Fibroblast of skin of back (primary cell): ENCODE measurements around the gene CD248.

Experiments used
- DNase-seq: peaks from one replicate; pipeline ENCODE4 v3.0.0-alpha.2; 2013

CD248 gene

DNA sequence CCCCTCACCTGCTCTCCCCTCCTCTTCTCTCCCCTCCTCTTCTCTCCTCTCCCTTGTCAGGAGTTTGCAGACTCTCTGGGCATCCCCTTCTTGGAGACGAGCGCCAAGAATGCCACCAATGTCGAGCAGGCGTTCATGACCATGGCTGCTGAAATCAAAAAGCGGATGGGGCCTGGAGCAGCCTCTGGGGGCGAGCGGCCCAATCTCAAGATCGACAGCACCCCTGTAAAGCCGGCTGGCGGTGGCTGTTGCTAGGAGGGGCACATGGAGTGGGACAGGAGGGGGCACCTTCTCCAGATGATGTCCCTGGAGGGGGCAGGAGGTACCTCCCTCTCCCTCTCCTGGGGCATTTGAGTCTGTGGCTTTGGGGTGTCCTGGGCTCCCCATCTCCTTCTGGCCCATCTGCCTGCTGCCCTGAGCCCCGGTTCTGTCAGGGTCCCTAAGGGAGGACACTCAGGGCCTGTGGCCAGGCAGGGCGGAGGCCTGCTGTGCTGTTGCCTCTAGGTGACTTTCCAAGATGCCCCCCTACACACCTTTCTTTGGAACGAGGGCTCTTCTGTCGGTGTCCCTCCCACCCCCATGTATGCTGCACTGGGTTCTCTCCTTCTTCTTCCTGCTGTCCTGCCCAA, 40.7 kb downstream of the CD248 start:
- no peak for DNase-seq

DNA sequence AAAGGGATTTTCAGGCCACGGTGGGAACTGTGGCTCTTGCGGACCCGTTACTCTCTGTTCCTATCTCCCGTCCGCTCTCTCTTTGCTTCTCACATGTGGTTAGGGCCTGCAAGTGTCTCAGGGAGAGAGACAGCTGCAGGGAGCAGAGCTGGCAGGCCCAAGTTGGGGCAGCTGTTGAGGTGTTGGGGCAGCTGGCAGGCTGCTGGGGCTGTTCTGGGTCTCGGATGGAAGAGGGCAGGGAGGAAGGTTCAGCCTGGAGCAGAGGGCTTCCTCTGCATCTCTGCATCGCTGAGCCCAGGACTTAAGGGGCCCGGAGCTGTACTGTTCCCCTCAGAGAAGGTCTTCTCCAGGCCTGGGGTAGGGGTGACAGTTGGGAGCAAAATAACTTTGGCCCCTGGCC, 41.4 kb downstream of the CD248 start:
- DNase-seq, result no peak

- no peak for DNase-seq
Observed at GRCh38 chr11:66274219-66274618, 42.6 kb downstream of the CD248 start.

DNA sequence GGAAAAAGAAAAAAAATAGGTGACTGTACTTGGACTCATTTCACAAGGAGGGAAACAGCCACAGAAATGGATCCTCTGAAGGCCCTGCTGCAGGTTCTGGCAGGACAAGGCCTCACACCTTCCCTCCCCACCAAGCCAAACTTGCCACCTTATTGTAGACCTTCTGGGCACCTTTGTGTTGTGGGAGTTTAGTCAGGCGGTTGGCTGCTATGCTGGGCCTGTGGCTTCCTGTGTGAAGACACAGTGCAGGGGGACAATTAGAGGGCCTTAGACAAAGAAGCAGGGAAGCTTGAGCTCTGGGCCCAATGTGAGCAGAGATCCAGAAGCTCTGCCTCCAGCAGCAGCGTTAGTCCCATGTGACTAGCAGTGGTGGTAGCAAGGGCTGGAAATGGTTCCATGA, 44.2 kb downstream of the CD248 start:
- DNase-seq, result no peak

GRCh38 chr11:66271816-66272215, 45.0 kb downstream of the CD248 start:
- no peak for DNase-seq

- peak; percentile 72 for DNase-seq
Observed at GRCh38 chr11:66268952-66269905, 47.6 kb downstream of the CD248 start.

- peak; percentile 99 for DNase-seq
Observed at GRCh38 chr11:66268244-66268951, 48.4 kb downstream of the CD248 start, which contains the start of gene RAB1B. TSS of gene RAB1B (plus strand) at chr11:66268639. CDS start at chr11:66268680, 41 bp downstream.

- peak; percentile 86 for DNase-seq
Observed at GRCh38 chr11:66267379-66268243, 49.2 kb downstream of the CD248 start.

GRCh38 chr11:66267039-66267378, 49.8 kb downstream of the CD248 start:
- no peak for DNase-seq

DNA sequence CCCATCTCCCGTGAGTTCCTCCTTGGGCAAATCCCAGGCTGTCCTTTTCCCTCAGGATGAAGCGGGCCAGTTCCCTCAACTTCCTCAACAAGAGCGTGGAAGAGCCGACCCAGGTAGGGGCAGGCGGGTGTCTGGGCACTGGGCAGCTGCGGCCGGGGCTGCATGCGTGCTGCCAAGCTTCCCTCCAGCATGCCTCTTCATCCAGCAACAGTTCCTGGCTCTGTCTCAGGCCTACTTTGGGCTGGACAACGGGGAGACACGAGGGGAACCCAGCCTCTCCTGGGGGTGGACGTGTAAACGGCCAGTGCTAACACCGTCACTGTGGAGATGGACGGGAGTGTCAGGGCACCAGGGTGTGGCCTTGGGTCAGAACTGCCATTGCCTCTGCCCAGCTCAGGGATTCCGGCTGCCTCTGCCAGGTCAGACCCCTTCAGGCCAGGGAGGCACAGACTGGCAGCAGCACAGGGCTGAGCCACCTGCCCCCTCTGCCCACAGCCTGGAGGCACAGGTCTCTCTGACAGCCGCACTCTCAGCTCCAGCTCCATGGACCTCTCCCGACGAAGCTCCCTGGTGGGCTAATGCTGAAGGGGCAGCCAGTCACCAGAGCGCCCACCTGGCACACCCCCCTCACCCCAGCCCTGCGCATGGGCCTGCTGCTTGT, 50.3 kb downstream of the CD248 start:
- DNase-seq, result no peak

- DNase-seq, result no peak
Observed at GRCh38 chr11:66265531-66266377, 51.1 kb downstream of the CD248 start.

DNA sequence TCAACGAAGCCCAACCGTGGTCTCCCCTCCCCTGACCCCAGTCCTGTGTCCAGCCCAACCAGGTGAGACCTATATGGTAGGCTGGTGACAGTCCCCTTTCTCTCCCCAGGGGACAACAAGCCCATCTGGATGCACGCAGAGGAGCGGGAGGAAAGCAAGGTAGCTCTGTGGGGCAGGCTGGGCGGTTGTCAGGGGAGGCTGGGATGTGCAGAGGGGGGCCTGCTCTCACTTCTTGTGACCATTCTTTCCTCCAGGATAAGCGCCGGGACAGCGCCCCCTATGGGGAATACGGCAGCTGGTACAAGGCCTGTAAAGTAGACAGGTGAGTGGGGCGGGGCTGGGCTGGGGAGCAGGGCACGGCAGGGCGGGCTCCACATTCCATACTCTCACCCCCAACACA, 51.9 kb downstream of the CD248 start:
- no peak for DNase-seq
